ENCODE measurements around the gene CA6.
"Not testable (repeated sequence)": the region's sequence is repeated elsewhere in the genome, so short reads cannot be mapped to it uniquely, and the experiment has no call there.

GRCh38 chr1:9002215-9002560, 56.5 kb downstream of the CA6 start:
- TF ChIP-seq, protein P1, sequence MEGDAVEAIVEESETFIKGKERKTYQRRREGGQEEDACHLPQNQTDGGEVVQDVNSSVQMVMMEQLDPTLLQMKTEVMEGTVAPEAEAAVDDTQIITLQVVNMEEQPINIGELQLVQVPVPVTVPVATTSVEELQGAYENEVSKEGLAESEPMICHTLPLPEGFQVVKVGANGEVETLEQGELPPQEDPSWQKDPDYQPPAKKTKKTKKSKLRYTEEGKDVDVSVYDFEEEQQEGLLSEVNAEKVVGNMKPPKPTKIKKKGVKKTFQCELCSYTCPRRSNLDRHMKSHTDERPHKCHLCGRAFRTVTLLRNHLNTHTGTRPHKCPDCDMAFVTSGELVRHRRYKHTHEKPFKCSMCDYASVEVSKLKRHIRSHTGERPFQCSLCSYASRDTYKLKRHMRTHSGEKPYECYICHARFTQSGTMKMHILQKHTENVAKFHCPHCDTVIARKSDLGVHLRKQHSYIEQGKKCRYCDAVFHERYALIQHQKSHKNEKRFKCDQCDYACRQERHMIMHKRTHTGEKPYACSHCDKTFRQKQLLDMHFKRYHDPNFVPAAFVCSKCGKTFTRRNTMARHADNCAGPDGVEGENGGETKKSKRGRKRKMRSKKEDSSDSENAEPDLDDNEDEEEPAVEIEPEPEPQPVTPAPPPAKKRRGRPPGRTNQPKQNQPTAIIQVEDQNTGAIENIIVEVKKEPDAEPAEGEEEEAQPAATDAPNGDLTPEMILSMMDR (IDR thresholded peaks at IDR 0.05; ENCODE audit: insufficient read depth, low read length, poor library complexity, severe bottlenecking): not testable (repeated sequence)
- TF ChIP-seq EZH2phosphoT487 (conservative IDR thresholded peaks at IDR 0.05; ENCODE audit: low read length): not testable (repeated sequence)
